Vagina (tissue), 2 donors: Measurements from ENCODE around the gene ZNF441. TPM values are rescaled to one million over a fixed set of nuclear protein-coding genes. Genes with fewer than 3 reads are reported as not detected.

Experiments used
- DNase-seq, 2 donors: peaks; one replicate each; pipeline ENCODE4 v3.0.0-alpha.2; 2017; ENCODE audit errors: extremely low spot score in 2 of 2
- H3K27ac ChIP-seq: fragments of 200-600 bp; sonication (generic); one replicate; pipeline ENCODE4 v1.5.1; 2019
- H3K27me3 ChIP-seq: fragments of 200-600 bp; sonication (generic); one replicate; pipeline ENCODE4 v1.5.1; 2019
- H3K36me3 ChIP-seq, 2 donors: fragments of 200-600 bp; sonication (generic); one replicate each; pipeline ENCODE4 v1.5.1; 2017 to 2019
- H3K4me1 ChIP-seq: fragments of 200-600 bp; sonication (generic); one replicate; pipeline ENCODE4 v1.5.1; 2019
- H3K4me3 ChIP-seq, 2 donors: fragments of 200-600 bp; sonication (generic); 1 replicate in 1 of 2; 2 replicates in 1 of 2; pipeline ENCODE4 v1.5.1; 2016 to 2019
- H3K9me3 ChIP-seq: fragments of 200-600 bp; sonication (generic); one replicate; pipeline ENCODE4 v1.5.1; 2019
- POLR2A ChIP-seq, 2 donors: fragments of 450-650 bp; IDR thresholded peaks; one replicate each; pipeline ENCODE4 v1.6.1; 2017; ENCODE audit warnings: antibody characterized with exemption in 2 of 2, mild to moderate bottlenecking in 2 of 2, moderate library complexity in 2 of 2
- POLR2AphosphoS5 ChIP-seq, 2 donors: sonication (generic); formaldehyde crosslinking; IDR thresholded peaks; one replicate each; pipeline ENCODE4 v1.9.0; 2017; ENCODE audit warnings: antibody characterized with exemption in 2 of 2, mild to moderate bottlenecking in 2 of 2, low read depth in 1 of 2; ENCODE audit not compliant: insufficient read depth in 1 of 2
- intact Hi-C: fragments of 100-400 bp; cut with DNase I; formaldehyde crosslinking; loops from one replicate; pipeline ENCODE4 v1.15.1; 2023
- total RNA-seq: library from RNA; depleted of rRNA; stranded (reverse); fragments of >200 nt; gene quantifications from one replicate; pipeline ENCODE4 v1.2.3, GENCODE V29; 2016
- TF ChIP-seq, protein P1 (sequence below), 3 experiments: fragments of 450-650 bp in 2 of 3; fragments of 200-600 bp in 1 of 3; sonication (generic) in 1 of 3; IDR thresholded peaks; one replicate each; pipeline ENCODE4 v1.5.1; 2017 to 2019; ENCODE audit warnings: antibody characterized with exemption in 3 of 3, mild to moderate bottlenecking in 2 of 3, moderate library complexity in 2 of 3

ZNF441 gene
- total RNA-seq, 1 donor from 2014 or later: 7.1 TPM

GRCh38 chr19:11792942-11793341, 26.1 kb downstream of the ZNF441 start:
- Histone ChIP-seq H3K27me3 (no peaks in the 10 kb centered on the region), H3K9me3 (peaks cover 9% of the 10 kb centered on the region), H3K4me1 (peaks cover 9% of the 10 kb centered on the region), H3K27ac (no peak overlapping the region), H3K4me3 (no peak overlapping the region), H3K36me3 (no peaks in the 10 kb centered on the region)
- intact Hi-C loops: loop anchor here (10.0 kb wide), 1 partner anchor 118 kb away; no protein-coding TSS in a partner anchor
- TF ChIP-seq POLR2A (IDR thresholded peaks at IDR 0.05) (no peak), POLR2AphosphoS5 (IDR thresholded peaks at IDR 0.05; ENCODE audit: insufficient read depth in 1 of 2, low read depth in 1 of 2) (no peak)
- TF ChIP-seq, protein P1, sequence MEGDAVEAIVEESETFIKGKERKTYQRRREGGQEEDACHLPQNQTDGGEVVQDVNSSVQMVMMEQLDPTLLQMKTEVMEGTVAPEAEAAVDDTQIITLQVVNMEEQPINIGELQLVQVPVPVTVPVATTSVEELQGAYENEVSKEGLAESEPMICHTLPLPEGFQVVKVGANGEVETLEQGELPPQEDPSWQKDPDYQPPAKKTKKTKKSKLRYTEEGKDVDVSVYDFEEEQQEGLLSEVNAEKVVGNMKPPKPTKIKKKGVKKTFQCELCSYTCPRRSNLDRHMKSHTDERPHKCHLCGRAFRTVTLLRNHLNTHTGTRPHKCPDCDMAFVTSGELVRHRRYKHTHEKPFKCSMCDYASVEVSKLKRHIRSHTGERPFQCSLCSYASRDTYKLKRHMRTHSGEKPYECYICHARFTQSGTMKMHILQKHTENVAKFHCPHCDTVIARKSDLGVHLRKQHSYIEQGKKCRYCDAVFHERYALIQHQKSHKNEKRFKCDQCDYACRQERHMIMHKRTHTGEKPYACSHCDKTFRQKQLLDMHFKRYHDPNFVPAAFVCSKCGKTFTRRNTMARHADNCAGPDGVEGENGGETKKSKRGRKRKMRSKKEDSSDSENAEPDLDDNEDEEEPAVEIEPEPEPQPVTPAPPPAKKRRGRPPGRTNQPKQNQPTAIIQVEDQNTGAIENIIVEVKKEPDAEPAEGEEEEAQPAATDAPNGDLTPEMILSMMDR (IDR thresholded peaks at IDR 0.05): no peak
- DNase-seq: no peak

- peak overlapping the region; percentile 63 to 79 for H3K4me3 ChIP-seq
- H3K4me1 ChIP-seq: peaks cover 24% of the 10 kb centered on the region
- no peak for DNase-seq
- no peaks in the 10 kb centered on the region for H3K9me3 ChIP-seq
- no peaks in the 10 kb centered on the region for H3K27me3 ChIP-seq
- intact Hi-C loops: loop anchor here (10.0 kb wide), 1 partner anchor 123 kb away; no protein-coding TSS in a partner anchor
- H3K27ac ChIP-seq: peak overlapping the region; percentile 84
- TF ChIP-seq, protein P1 (IDR thresholded peaks at IDR 0.05): peak; percentile 66 to 78 (median 70)
- TF ChIP-seq POLR2AphosphoS5 (IDR thresholded peaks at IDR 0.05; ENCODE audit: insufficient read depth in 1 of 2, low read depth in 1 of 2) (peak; percentile 51 to 84), POLR2A (IDR thresholded peaks at IDR 0.05) (no peak)
- H3K36me3 ChIP-seq: no peaks in the 10 kb centered on the region
These were observed 30.7 kb downstream of the ZNF441 start for GRCh38 chr19:11797491-11797890.

DNA sequence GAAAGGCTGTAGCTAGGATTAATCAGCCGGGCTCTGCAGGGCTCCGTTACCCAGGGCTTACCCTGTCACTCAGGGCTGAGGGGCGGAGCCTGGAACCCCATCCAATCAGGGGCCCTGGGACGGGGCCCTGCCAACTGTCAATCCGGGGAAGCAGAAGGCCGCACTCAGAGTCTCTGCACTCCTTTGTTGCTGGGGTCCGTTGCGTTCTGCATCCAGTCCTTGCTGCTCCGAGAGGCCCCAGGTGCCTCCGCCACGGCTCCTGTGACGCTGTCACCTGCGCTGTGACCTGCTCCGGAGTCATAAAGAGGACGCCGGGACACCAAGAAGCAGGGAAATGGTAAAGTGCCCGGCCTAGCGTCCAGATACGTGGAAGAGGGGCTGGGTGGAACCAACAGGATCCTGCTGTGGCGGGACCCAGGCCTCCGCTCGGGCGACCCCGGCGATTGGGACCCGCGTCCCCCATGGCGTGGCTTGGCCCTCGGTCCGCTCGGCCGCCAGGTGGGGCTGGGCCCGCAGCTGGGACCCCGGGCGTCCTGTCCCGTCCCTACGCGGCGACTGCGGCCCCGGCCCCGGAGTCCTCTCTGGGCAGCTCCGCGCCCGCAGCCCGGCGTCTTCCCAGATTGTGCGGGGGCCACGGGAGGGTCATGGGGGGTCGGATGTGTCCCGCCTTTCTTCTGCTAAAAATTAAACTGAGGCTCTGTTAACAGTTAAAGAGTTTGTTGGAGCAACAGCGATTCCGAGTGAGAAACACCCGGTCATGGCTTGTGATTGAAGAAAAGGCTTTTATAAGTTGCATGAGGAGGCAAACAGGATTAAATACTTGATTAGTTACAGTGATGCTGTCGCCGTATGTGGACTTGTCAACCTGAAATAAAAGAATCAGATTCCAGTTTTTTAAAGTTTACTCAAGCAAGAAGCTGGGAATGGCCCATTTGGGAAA, 31.9 kb downstream of the ZNF441 start, which contains the start of gene ZNF491:
TSS of gene ZNF491 (plus strand) at position 133 of the 940 bp plus-strand sequence. CDS start 7,431 bp downstream, outside the sequence.
- intact Hi-C loops: loop anchor here (10.0 kb wide), 1 partner anchor 124 kb away; no protein-coding TSS in a partner anchor
- Histone ChIP-seq H3K27ac (peak within 1 kb of the TSS; percentile 84), H3K9me3 (no peaks in the 10 kb centered on the region), H3K27me3 (no peaks in the 10 kb centered on the region), H3K36me3 (no peaks in the 10 kb centered on the region), H3K4me1 (peaks cover 24% of the 10 kb centered on the region), H3K4me3 (peak within 1 kb of the TSS; percentile 63 to 79)
- TF ChIP-seq, protein P1 (IDR thresholded peaks at IDR 0.05): peak in 1 of 3 experiments; percentile 6
- TF ChIP-seq POLR2AphosphoS5 (IDR thresholded peaks at IDR 0.05; ENCODE audit: insufficient read depth in 1 of 2, low read depth in 1 of 2): peak; percentile 79 to 85
- TF ChIP-seq POLR2A (IDR thresholded peaks at IDR 0.05): peak in 1 of 2 donors; percentile 42
- peak in 1 of 2 donors; percentile 90 for DNase-seq

- TF ChIP-seq POLR2AphosphoS5 (IDR thresholded peaks at IDR 0.05; ENCODE audit: insufficient read depth in 1 of 2, low read depth in 1 of 2) (no peak), POLR2A (IDR thresholded peaks at IDR 0.05) (no peak)
- TF ChIP-seq, protein P1 (IDR thresholded peaks at IDR 0.05): no peak
- no peak overlapping the region for H3K4me3 ChIP-seq
- H3K27ac ChIP-seq: no peak overlapping the region
- H3K4me1 ChIP-seq: no peaks in the 10 kb centered on the region
- intact Hi-C loops: no loop called here
- H3K9me3 ChIP-seq: peaks cover 24% of the 10 kb centered on the region
- no peaks in the 10 kb centered on the region for H3K27me3 ChIP-seq
- H3K36me3 ChIP-seq: peaks cover 0 to 21% of the 10 kb centered on the region in 2 donors
- no peak for DNase-seq
These were observed 39.7 kb downstream of the ZNF441 start for GRCh38 chr19:11806354-11807098.
